GM23338 (cell line): ENCODE data around the gene KLK11. TPM values are rescaled to one million over a fixed set of nuclear protein-coding genes. Genes with fewer than 3 reads are reported as not detected.

ENCODE experiments used
- ATAC-seq: fragments of 200-7000 bp; cut with Tn5 transposase; 3 replicates; pipeline ENCODE4 v1.9.1; 2020
- DNase-seq: peaks from one replicate; pipeline ENCODE4 v3.0.0-alpha.2; 2015; ENCODE audit warnings: low spot score
- H2AFZ ChIP-seq: fragments of 200-600 bp; sonication (generic); 2 replicates; pipeline ENCODE4 v1.8.0; 2016; ENCODE audit warnings: antibody characterized with exemption, mild to moderate bottlenecking, moderate library complexity
- H3F3A ChIP-seq: fragments of 200-600 bp; sonication (generic); replicated peaks from 2 replicates; pipeline ENCODE4 v1.8.0; 2017; ENCODE audit warnings: antibody characterized with exemption, mixed run types, low read depth
- H3K27ac ChIP-seq: fragments of 200-600 bp; sonication (generic); 2 replicates; pipeline ENCODE4 v1.6.1; 2016; ENCODE audit warnings: low read depth
- H3K27me3 ChIP-seq: fragments of 200-600 bp; sonication (generic); 2 replicates; pipeline ENCODE4 v1.8.0; 2016; ENCODE audit warnings: mild to moderate bottlenecking, mixed run types, moderate library complexity; ENCODE audit not compliant: insufficient read depth
- H3K36me3 ChIP-seq: fragments of 200-600 bp; sonication (generic); 2 replicates; pipeline ENCODE4 v1.8.0; 2016; ENCODE audit warnings: mild to moderate bottlenecking; ENCODE audit not compliant: insufficient read depth
- H3K4me1 ChIP-seq: fragments of 200-600 bp; sonication (generic); 2 replicates; pipeline ENCODE4 v1.8.0; 2016; ENCODE audit warnings: mild to moderate bottlenecking, moderate library complexity; ENCODE audit not compliant: insufficient read depth
- H3K4me2 ChIP-seq: fragments of 200-600 bp; sonication (generic); 2 replicates; pipeline ENCODE4 v1.7.1; 2017; ENCODE audit warnings: mixed run types
- H3K4me3 ChIP-seq: fragments of 200-600 bp; sonication (generic); 2 replicates; pipeline ENCODE4 v1.6.1; 2016; ENCODE audit warnings: mixed run types
- H3K79me2 ChIP-seq: fragments of 200-600 bp; sonication (generic); replicated peaks from 2 replicates; pipeline ENCODE4 v1.8.0; 2017; ENCODE audit warnings: mild to moderate bottlenecking; ENCODE audit not compliant: insufficient read depth
- H3K9me2 ChIP-seq: fragments of 200-600 bp; sonication (generic); 2 replicates; pipeline ENCODE4 v1.8.0; 2017; ENCODE audit not compliant: insufficient read depth
- H4K20me1 ChIP-seq: fragments of 200-600 bp; sonication (generic); replicated peaks from 2 replicates; pipeline ENCODE4 v1.8.0; 2017; ENCODE audit warnings: mild to moderate bottlenecking; ENCODE audit not compliant: insufficient read depth
- H3K27ac Mint-ChIP-seq: 2 replicates; pipeline ENCODE4 v1.8.0; 2020; ENCODE audit warnings: inconsistent platforms, mild to moderate bottlenecking, moderate library complexity, mixed read lengths
- H3K27me3 Mint-ChIP-seq: 3 replicates; pipeline ENCODE4 v1.8.0; 2022; ENCODE audit warnings: low read depth, mild to moderate bottlenecking, moderate library complexity, mixed read lengths, inconsistent platforms; ENCODE audit not compliant: insufficient read depth, poor library complexity
- H3K36me3 Mint-ChIP-seq: 3 replicates; pipeline ENCODE4 v1.8.0; 2021; ENCODE audit warnings: low read depth, mild to moderate bottlenecking, inconsistent platforms, moderate library complexity, mixed read lengths
- H3K4me1 Mint-ChIP-seq: 3 replicates; pipeline ENCODE4 v1.8.0; 2020; ENCODE audit warnings: mild to moderate bottlenecking, inconsistent platforms, mixed read lengths
- H3K4me3 Mint-ChIP-seq: 3 replicates; pipeline ENCODE4 v1.8.0; 2021; ENCODE audit warnings: moderate library complexity, mild to moderate bottlenecking, inconsistent platforms, mixed read lengths
- H3K9me3 Mint-ChIP-seq: 3 replicates; pipeline ENCODE4 v1.8.0; 2020; ENCODE audit warnings: moderate library complexity, mild to moderate bottlenecking, inconsistent platforms, mixed read lengths
- CREB1 ChIP-seq: fragments of 250-450 bp; sonication (Bioruptor Pico); IDR thresholded peaks from 2 replicates; pipeline ENCODE4 v1.5.0; 2020; ENCODE audit warnings: low read depth, mild to moderate bottlenecking, moderate library complexity
- EZH2 ChIP-seq: fragments of 200-600 bp; sonication (generic); IDR thresholded peaks from one replicate; pipeline ENCODE4 v1.8.0; 2017; ENCODE audit warnings: antibody characterized with exemption, mild to moderate bottlenecking, low read depth; ENCODE audit not compliant: unreplicated experiment
- EZH2phosphoT487 ChIP-seq: fragments of 200-600 bp; sonication (generic); IDR thresholded peaks from one replicate; pipeline ENCODE4 v1.8.1; 2018; ENCODE audit warnings: antibody characterized with exemption; ENCODE audit not compliant: unreplicated experiment
- JUNB ChIP-seq: IDR thresholded peaks from one replicate; pipeline ENCODE4 v1.6.1; 2016; ENCODE audit warnings: antibody characterized with exemption; ENCODE audit not compliant: unreplicated experiment
- NANOG ChIP-seq: IDR thresholded peaks from 2 replicates; pipeline ENCODE4 v1.6.1; 2016; ENCODE audit warnings: antibody characterized with exemption, borderline replicate concordance
- POLR2AphosphoS5 ChIP-seq: IDR thresholded peaks from 2 replicates; pipeline ENCODE4 v1.6.1; 2016; ENCODE audit warnings: antibody characterized with exemption, low read depth
- STAT1 ChIP-seq: IDR thresholded peaks from one replicate; pipeline ENCODE4 v1.6.1; 2016; ENCODE audit warnings: antibody characterized with exemption; ENCODE audit not compliant: unreplicated experiment
- ZNF114 ChIP-seq: fragments of 250-450 bp; sonication (Bioruptor Pico); IDR thresholded peaks from 2 replicates; pipeline ENCODE4 v1.5.0; 2020; ENCODE audit warnings: mild to moderate bottlenecking, moderate library complexity
- ZNF331 ChIP-seq: fragments of 250-450 bp; sonication (Bioruptor Pico); IDR thresholded peaks from 2 replicates; pipeline ENCODE4 v1.5.0; 2020; ENCODE audit warnings: low read depth, mild to moderate bottlenecking, moderate library complexity
- polyA plus RNA-seq: library from polyadenylated mRNA; unstranded; fragments of >200 nt; fragmentation: Nextera tagmentation; extraction: Ambion mirVana; gene quantifications from 2 replicates; pipeline ENCODE4 v1.2.1, GENCODE V29; 2016
- total RNA-seq: library from RNA; depleted of rRNA; stranded (reverse); fragments of >200 nt; shearing (Covaris generic); gene quantifications from 2 replicates; pipeline ENCODE4 v1.2.3, GENCODE V29; 2014
- TF ChIP-seq, protein P1 (sequence below): IDR thresholded peaks from 2 replicates; pipeline ENCODE4 v1.6.1; 2016; ENCODE audit warnings: antibody characterized with exemption
- TF ChIP-seq, protein P2 (sequence below): IDR thresholded peaks from one replicate; pipeline ENCODE4 v1.6.1; 2018; ENCODE audit warnings: antibody characterized with exemption; ENCODE audit not compliant: unreplicated experiment
- TF ChIP-seq, protein P3 (sequence below), 2 experiments: fragments of 200-600 bp in 1 of 2; sonication (generic) in 1 of 2; conservative IDR thresholded peaks; 2 replicates each; pipeline versions ENCODE4 v1.5.1 to v1.6.1; 2016 to 2017; ENCODE audit warnings: antibody characterized with exemption in 2 of 2, low read depth in 2 of 2, mild to moderate bottlenecking in 2 of 2, moderate library complexity in 1 of 2

The KLK11 gene
- total and polyA plus RNA-seq, 2 experiments from 2014 or later = not detected

GRCh38 chr19:51029718-51030117 lies 3.3 kb upstream of the KLK11 start:
- no peaks in the 10 kb centered on the region for H3K27me3 ChIP-seq
- no peaks in the 10 kb centered on the region for H4K20me1 ChIP-seq
- TF ChIP-seq, protein P1, sequence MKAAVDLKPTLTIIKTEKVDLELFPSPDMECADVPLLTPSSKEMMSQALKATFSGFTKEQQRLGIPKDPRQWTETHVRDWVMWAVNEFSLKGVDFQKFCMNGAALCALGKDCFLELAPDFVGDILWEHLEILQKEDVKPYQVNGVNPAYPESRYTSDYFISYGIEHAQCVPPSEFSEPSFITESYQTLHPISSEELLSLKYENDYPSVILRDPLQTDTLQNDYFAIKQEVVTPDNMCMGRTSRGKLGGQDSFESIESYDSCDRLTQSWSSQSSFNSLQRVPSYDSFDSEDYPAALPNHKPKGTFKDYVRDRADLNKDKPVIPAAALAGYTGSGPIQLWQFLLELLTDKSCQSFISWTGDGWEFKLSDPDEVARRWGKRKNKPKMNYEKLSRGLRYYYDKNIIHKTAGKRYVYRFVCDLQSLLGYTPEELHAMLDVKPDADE = no peak
- TF ChIP-seq STAT1 = no peak
- TF ChIP-seq JUNB = no peak
- TF ChIP-seq, protein P2, sequence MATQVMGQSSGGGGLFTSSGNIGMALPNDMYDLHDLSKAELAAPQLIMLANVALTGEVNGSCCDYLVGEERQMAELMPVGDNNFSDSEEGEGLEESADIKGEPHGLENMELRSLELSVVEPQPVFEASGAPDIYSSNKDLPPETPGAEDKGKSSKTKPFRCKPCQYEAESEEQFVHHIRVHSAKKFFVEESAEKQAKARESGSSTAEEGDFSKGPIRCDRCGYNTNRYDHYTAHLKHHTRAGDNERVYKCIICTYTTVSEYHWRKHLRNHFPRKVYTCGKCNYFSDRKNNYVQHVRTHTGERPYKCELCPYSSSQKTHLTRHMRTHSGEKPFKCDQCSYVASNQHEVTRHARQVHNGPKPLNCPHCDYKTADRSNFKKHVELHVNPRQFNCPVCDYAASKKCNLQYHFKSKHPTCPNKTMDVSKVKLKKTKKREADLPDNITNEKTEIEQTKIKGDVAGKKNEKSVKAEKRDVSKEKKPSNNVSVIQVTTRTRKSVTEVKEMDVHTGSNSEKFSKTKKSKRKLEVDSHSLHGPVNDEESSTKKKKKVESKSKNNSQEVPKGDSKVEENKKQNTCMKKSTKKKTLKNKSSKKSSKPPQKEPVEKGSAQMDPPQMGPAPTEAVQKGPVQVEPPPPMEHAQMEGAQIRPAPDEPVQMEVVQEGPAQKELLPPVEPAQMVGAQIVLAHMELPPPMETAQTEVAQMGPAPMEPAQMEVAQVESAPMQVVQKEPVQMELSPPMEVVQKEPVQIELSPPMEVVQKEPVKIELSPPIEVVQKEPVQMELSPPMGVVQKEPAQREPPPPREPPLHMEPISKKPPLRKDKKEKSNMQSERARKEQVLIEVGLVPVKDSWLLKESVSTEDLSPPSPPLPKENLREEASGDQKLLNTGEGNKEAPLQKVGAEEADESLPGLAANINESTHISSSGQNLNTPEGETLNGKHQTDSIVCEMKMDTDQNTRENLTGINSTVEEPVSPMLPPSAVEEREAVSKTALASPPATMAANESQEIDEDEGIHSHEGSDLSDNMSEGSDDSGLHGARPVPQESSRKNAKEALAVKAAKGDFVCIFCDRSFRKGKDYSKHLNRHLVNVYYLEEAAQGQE = no peak
- TF ChIP-seq ZNF114 = no peak
- no peak for TF ChIP-seq CREB1 (CRISPR knock-in tag)
- no peak for TF ChIP-seq NANOG
- TF ChIP-seq EZH2phosphoT487 = no peak
- no peak for TF ChIP-seq EZH2
- no peak for TF ChIP-seq ZNF331
- TF ChIP-seq, protein P3, sequence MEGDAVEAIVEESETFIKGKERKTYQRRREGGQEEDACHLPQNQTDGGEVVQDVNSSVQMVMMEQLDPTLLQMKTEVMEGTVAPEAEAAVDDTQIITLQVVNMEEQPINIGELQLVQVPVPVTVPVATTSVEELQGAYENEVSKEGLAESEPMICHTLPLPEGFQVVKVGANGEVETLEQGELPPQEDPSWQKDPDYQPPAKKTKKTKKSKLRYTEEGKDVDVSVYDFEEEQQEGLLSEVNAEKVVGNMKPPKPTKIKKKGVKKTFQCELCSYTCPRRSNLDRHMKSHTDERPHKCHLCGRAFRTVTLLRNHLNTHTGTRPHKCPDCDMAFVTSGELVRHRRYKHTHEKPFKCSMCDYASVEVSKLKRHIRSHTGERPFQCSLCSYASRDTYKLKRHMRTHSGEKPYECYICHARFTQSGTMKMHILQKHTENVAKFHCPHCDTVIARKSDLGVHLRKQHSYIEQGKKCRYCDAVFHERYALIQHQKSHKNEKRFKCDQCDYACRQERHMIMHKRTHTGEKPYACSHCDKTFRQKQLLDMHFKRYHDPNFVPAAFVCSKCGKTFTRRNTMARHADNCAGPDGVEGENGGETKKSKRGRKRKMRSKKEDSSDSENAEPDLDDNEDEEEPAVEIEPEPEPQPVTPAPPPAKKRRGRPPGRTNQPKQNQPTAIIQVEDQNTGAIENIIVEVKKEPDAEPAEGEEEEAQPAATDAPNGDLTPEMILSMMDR (conservative IDR thresholded peaks at IDR 0.05; ENCODE audit: low read depth in 2 of 2) = no peak; a peak in 1 of 4 replicates
- no peak for TF ChIP-seq POLR2AphosphoS5
- H3K79me2 ChIP-seq = no peaks in the 10 kb centered on the region
- H3K4me3 ChIP-seq = no peak overlapping the region
- no peak overlapping the region for H3K4me2 ChIP-seq
- Mint-ChIP-seq H3K4me3 (no peak overlapping the region), H3K27me3 (peaks cover 20% of the 10 kb centered on the region), H3K4me1 (peaks cover 35% of the 10 kb centered on the region), H3K9me3 (no peaks in the 10 kb centered on the region; the same call in 2 of the 3 replicates), H3K36me3 (peaks cover 3% of the 10 kb centered on the region; the same call in 1 of the 3 replicates), H3K27ac (no peak overlapping the region)
- H3F3A ChIP-seq = no peaks in the 10 kb centered on the region
- H2AFZ ChIP-seq = no peak overlapping the region
- ATAC-seq (no peak), DNase-seq (peak; percentile 56)
- H3K27ac ChIP-seq = no peak overlapping the region
- H3K4me1 ChIP-seq = peaks cover under 1% of the 10 kb centered on the region; the same call in 1 of the 2 replicates
- H3K36me3 ChIP-seq = no peaks in the 10 kb centered on the region
- H3K9me2 ChIP-seq = peaks cover 7% of the 10 kb centered on the region; the same call in 1 of the 2 replicates
